AG04450 (cell line): ENCODE measurements around the gene WDFY4. TPM values are rescaled to one million over a fixed set of nuclear protein-coding genes. Genes with fewer than 3 reads are reported as not detected.

Experiments used
- CTCF ChIA-PET: fragments of 300-600, 350-600 bp; formaldehyde crosslinking; extraction: SDS; loops from one replicate; lab custom pipeline; 2022; ENCODE audit warnings: antibody characterized with exemption, inconsistent platforms; lab: Charles Lee
- POLR2A ChIA-PET: fragments of 350-600 bp; formaldehyde crosslinking; extraction: SDS; loops from one replicate; lab custom pipeline; 2021; ENCODE audit warnings: antibody characterized with exemption, inconsistent platforms; lab: Yijun Ruan, JAX
- DNase-seq: peaks from one replicate; pipeline ENCODE4 v3.0.0-alpha.2; 2011; ENCODE audit warnings: low read depth, low spot score
- H3K27ac ChIP-seq: one replicate; pipeline ENCODE4 v1.5.1; 2012; ENCODE audit warnings: low read depth, low read length, control low read depth
- H3K27me3 ChIP-seq: one replicate; pipeline ENCODE4 v1.6.0; 2012; ENCODE audit warnings: low read length; ENCODE audit not compliant: control insufficient read depth, insufficient read depth
- H3K4me3 ChIP-seq: 2 replicates; pipeline ENCODE4 v1.5.1; 2011; ENCODE audit warnings: mild to moderate bottlenecking, low read depth, low read length, control low read depth
- H3K9me3 ChIP-seq: 2 replicates; pipeline ENCODE4 v1.5.1; 2012; ENCODE audit warnings: low read length; ENCODE audit not compliant: control insufficient read depth, insufficient read depth
- CTCF ChIP-seq: IDR thresholded peaks from 2 replicates; pipeline ENCODE4 v1.5.1; 2011; ENCODE audit warnings: low read depth, low read length, control low read depth, inconsistent platforms
- polyA plus RNA-seq: library from polyadenylated mRNA; depleted of rRNA; stranded (reverse); fragments of >200 nt; gene quantifications from 2 replicates; pipeline ENCODE4 v1.2.3, GENCODE V29; 2011

WDFY4 gene
- polyA plus RNA-seq, 1 experiment, result not detected

- no peak for TF ChIP-seq CTCF
- Histone ChIP-seq H3K9me3 (no peaks in the 10 kb centered on the region), H3K27ac (no peak overlapping the region), H3K27me3 (peaks cover 12% of the 10 kb centered on the region), H3K4me3 (no peak overlapping the region)
- CTCF ChIA-PET, result no interaction called here
- POLR2A ChIA-PET, result no interaction called here
- no peak for DNase-seq
These were observed 253.1 kb downstream of the WDFY4 start for GRCh38 chr10:48937796-48938195.

GRCh38 chr10:48938281-48938680 lies 253.6 kb downstream of the WDFY4 start:
- ChIA-PET CTCF (no interaction called here), POLR2A (no interaction called here)
- TF ChIP-seq CTCF, result no peak
- H3K27ac ChIP-seq, result no peak overlapping the region
- no peak for DNase-seq
- no peaks in the 10 kb centered on the region for H3K9me3 ChIP-seq
- H3K4me3 ChIP-seq, result no peak overlapping the region
- peaks cover 12% of the 10 kb centered on the region for H3K27me3 ChIP-seq

GRCh38 chr10:48938990-48939536 lies 254.4 kb downstream of the WDFY4 start:
- CTCF ChIA-PET, result no interaction called here
- POLR2A ChIA-PET, result no interaction called here
- Histone ChIP-seq H3K4me3 (no peak overlapping the region), H3K27me3 (peaks cover 12% of the 10 kb centered on the region), H3K27ac (no peak overlapping the region), H3K9me3 (no peaks in the 10 kb centered on the region)
- no peak for TF ChIP-seq CTCF
- no peak for DNase-seq

- H3K9me3 ChIP-seq, result no peaks in the 10 kb centered on the region
- ChIA-PET POLR2A (no interaction called here), CTCF (no interaction called here)
- no peak within 1 kb of the TSS for H3K27ac ChIP-seq
- H3K27me3 ChIP-seq, result peaks cover 7% of the 10 kb centered on the region
- DNase-seq, result no peak
- H3K4me3 ChIP-seq, result no peak within 1 kb of the TSS
- TF ChIP-seq CTCF, result no peak
These were observed 255.2 kb downstream of the WDFY4 start, which contains the start of gene LRRC18 for GRCh38 chr10:48939790-48940325. Gene LRRC18 (minus strand): TSS chr10:48939840. CDS start chr10:48914155, 25,685 bp downstream.

- H3K27ac ChIP-seq, result no peak overlapping the region
- H3K27me3 ChIP-seq, result peaks cover 4% of the 10 kb centered on the region
- no peak for TF ChIP-seq CTCF
- no peaks in the 10 kb centered on the region for H3K9me3 ChIP-seq
- DNase-seq, result no peak
- no peak overlapping the region for H3K4me3 ChIP-seq
- ChIA-PET CTCF (no interaction called here), POLR2A (no interaction called here)
These were observed 255.7 kb downstream of the WDFY4 start for GRCh38 chr10:48940372-48940771.
